Measurements from ENCODE around the gene HSD3B1.

Gene HSD3B1
- total RNA-seq, result 0 reads per million in 9 experiments

DNA sequence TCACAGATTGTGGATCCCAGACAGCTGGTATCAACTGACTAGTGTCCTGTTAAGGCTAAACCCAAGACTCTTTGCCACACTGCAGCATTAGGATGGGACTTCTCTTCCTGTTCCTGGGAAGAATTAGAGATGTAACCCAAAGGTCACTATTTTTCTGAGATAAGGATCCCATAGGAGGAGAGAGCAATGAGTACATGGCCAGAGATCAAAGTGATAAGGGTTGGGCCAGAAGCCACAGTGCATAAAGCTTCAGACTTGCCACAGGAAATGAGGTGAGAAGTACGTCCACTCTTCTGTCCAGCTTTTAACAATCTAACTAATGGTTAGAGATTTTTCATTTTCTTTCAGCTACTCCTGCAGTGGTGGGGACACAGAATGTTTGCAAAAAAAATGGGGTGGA, at the start of gene HSD3B1:
TSS of gene HSD3B1 (plus strand) at position 270 of the 400 bp plus-strand sequence. CDS start 267 bp downstream, outside the sequence.
- Mint-ChIP-seq H3K27me3 (no peaks in the 10 kb centered on the region), H3K9me3 (peaks cover 0 to 7% of the 10 kb centered on the region in 2 donors), H3K4me1 (ENCODE audit: low read depth in 2 of 2) (no peaks in the 10 kb centered on the region), H3K27ac (no peak within 1 kb of the TSS), H3K36me3 (ENCODE audit: insufficient read depth) (no peaks in the 10 kb centered on the region), H3K4me3 (no peak within 1 kb of the TSS)
- ATAC-seq (replicated peaks) (no peak), DNase-seq (no peak)

DNA sequence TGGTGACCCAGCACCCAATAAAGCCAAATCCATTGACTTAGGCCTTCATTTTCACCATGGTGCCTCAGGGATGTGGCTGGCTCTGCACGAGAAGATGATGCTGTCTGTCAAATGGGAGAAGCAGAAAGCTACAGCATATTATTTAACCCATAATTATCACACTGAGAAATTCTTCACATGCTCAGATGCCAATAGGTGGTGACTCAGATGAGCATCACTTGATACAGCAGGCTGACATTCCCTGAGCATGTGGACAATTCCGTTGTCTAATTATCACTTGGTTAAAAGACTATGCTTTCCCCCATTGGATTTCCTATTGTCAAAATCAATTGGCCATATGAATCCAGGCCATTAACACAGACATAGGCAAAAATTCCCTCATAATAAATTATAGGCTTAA, 44.0 kb upstream of the HSD3B1 start:
- DNase-seq (no peak), ATAC-seq (replicated peaks) (no peak)
- Mint-ChIP-seq H3K27me3 (peaks cover 0 to 6% of the 10 kb centered on the region in 2 donors), H3K36me3 (ENCODE audit: insufficient read depth) (no peaks in the 10 kb centered on the region), H3K9me3 (peaks cover 0 to 1% of the 10 kb centered on the region in 2 donors), H3K4me1 (ENCODE audit: low read depth in 2 of 2) (no peaks in the 10 kb centered on the region), H3K4me3 (no peak overlapping the region), H3K27ac (no peak overlapping the region)

DNA sequence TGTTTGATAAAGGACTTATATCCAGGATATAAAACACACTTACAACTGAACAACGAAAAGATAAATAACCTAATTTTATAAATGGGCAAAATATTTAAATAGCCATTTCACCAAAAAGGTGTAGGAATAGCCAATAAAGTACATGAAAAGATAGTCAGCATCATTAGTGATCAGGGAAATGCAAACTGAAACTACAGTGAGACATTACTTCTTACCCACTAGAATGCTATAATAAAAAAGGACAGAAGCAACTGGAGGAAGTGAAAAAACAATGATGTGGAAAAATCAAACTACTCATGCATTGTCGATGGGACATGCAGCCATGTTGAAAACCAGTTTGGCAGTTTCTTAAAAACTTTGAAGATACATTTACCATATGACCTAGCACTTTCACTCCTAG, 43.4 kb upstream of the HSD3B1 start:
- Mint-ChIP-seq H3K9me3 (peaks cover 0 to 1% of the 10 kb centered on the region in 2 donors), H3K27ac (no peak overlapping the region), H3K4me1 (ENCODE audit: low read depth in 2 of 2) (no peaks in the 10 kb centered on the region), H3K36me3 (ENCODE audit: insufficient read depth) (no peaks in the 10 kb centered on the region), H3K4me3 (no peak overlapping the region), H3K27me3 (peaks cover 0 to 6% of the 10 kb centered on the region in 2 donors)
- ATAC-seq (replicated peaks) (no peak), DNase-seq (no peak)

DNA sequence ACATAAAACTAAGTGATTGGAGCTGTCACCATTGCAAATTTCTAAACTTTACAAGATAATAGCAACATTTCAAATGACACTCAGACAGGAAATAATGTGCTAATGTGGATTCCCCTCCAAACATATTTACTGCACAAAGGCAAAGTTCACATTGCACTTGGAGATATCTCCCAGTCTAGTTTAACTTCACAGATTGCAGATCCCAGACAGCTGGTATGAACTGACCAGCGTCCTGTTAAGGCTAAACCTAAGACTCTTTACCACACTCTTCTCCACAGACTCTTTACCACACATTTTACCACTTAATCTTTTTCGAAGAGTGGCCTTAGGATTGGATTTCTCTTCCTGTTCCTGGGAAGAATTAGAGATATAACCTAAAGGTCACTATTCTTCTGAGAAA, 40.6 kb upstream of the HSD3B1 start:
- no peaks in the 10 kb centered on the region for H3K4me1 Mint-ChIP-seq (ENCODE audit: low read depth in 2 of 2)
- peaks cover 11 to 14% of the 10 kb centered on the region in 2 donors for H3K27me3 Mint-ChIP-seq
- ATAC-seq (replicated peaks), result no peak
- no peak for DNase-seq
- H3K36me3 Mint-ChIP-seq (ENCODE audit: insufficient read depth), result no peaks in the 10 kb centered on the region
- no peak overlapping the region for H3K27ac Mint-ChIP-seq
- no peak overlapping the region for H3K4me3 Mint-ChIP-seq
- H3K9me3 Mint-ChIP-seq, result peaks cover 0 to 3% of the 10 kb centered on the region in 2 donors

DNA sequence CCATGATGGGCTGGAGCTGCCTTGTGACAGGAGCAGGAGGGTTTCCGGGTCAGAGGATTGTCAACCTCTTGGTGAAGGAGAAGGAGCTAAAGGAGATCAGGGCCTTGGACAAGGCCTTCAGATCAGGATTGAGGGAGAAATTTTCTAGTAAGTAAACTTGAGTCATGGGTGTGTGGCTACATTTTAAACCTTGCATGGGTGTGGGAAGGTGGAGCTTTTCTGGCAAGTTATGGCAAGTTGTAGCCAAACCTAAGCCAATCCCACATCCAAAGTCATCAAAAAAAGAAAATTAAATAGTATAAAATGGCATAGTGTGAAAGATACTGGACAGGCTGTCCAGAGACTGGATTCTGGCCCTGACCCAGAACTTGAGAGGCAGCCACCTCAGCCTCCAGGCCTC, 39.8 kb upstream of the HSD3B1 start:
- Mint-ChIP-seq H3K4me3 (no peak overlapping the region), H3K27me3 (peaks cover 11 to 18% of the 10 kb centered on the region in 2 donors), H3K4me1 (ENCODE audit: low read depth in 2 of 2) (no peaks in the 10 kb centered on the region), H3K36me3 (ENCODE audit: insufficient read depth) (no peaks in the 10 kb centered on the region), H3K9me3 (peaks cover 0 to 3% of the 10 kb centered on the region in 2 donors), H3K27ac (no peak overlapping the region)
- DNase-seq (no peak), ATAC-seq (replicated peaks) (no peak)

DNA sequence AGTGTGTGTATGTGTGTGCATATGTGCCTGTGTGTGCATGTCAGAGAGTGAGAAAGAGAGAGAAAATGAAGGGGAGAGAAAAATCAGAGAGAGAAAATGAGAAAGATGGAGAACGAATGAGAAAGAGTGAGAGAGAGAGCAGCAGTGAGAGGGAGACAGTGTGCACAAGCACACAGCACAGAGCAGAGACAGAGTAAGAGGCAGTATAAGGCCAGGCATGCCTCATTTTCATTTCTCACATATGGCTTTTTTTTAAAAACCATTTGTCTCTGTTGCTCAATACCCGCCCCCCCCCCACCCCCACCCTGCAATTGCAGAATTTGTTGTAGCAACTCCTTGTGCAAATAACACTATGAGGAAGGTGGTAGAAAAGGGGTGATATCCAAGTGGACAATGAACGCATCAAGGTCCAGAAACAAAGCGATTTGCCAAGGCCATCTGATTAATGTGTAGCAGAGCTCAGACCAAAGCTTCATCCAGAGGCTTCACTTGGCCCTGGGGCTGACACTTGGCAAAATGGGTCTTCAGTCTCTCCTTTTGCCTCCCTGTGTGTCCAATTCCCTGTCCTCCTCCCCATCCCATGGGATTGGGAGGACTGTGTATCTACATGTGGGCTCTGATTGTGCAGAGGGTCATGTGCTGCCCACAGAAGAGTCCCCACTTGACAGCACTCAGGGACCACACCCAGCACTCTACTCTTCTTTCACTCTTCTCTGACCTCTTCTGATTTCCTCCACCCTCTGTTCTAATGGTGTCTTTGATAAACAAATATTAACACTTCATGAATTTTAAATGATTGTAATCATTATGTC, 38.9 kb upstream of the HSD3B1 start:
- ATAC-seq (replicated peaks) (no peak), DNase-seq (no peak)
- H3K4me1 Mint-ChIP-seq (ENCODE audit: low read depth in 2 of 2), result no peaks in the 10 kb centered on the region
- no peaks in the 10 kb centered on the region for H3K36me3 Mint-ChIP-seq (ENCODE audit: insufficient read depth)
- peaks cover 11 to 20% of the 10 kb centered on the region in 2 donors for H3K27me3 Mint-ChIP-seq
- H3K27ac Mint-ChIP-seq, result no peak overlapping the region
- H3K9me3 Mint-ChIP-seq, result peaks cover 0 to 3% of the 10 kb centered on the region in 2 donors
- H3K4me3 Mint-ChIP-seq, result no peak overlapping the region

DNA sequence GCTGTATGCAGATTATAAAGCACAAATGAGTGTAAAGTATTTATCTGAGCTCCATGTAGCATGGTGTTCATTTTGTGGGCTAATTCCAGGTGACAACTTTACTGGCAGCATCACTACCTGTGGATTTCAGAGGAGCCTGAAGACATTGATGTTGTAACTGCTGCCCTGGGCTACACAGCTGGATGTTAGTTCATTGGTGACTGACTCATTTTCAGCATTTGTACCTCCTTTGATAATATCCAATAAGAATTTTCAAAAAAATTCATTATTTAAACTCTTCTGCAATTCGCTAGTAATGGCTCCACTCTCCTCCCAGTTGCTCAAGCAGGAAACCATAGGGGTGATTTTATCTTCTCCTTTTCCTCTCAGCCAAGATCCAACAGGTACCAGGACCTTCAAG, 37.3 kb upstream of the HSD3B1 start:
- no peak for ATAC-seq (replicated peaks)
- Mint-ChIP-seq H3K9me3 (peaks cover 0 to 3% of the 10 kb centered on the region in 2 donors), H3K36me3 (ENCODE audit: insufficient read depth) (no peaks in the 10 kb centered on the region), H3K27me3 (peaks cover 11 to 20% of the 10 kb centered on the region in 2 donors), H3K4me1 (ENCODE audit: low read depth in 2 of 2) (no peaks in the 10 kb centered on the region), H3K4me3 (no peak overlapping the region), H3K27ac (no peak overlapping the region)
- DNase-seq, result no peak

DNA sequence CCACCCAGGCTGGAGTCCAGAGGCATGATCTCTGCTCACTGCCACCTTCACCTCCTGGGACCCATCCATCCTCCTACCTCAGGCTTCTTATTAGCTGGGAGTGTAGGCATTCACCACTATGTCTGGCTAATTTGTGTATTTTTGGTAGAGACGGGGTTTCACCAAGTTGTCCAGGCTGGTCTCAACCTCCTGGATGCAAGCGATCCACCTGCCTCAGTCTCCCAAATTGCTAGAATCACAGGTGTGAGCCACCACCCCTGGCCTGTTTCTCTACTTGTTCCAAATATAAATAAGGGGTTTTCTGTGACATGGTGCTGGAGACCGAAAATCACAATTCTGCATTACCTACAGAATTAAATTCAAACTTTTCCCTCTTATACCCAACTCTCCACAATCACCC, 36.6 kb upstream of the HSD3B1 start:
- Mint-ChIP-seq H3K27me3 (peaks cover 12 to 20% of the 10 kb centered on the region in 2 donors), H3K9me3 (peaks cover 0 to 2% of the 10 kb centered on the region in 2 donors), H3K4me3 (no peak overlapping the region), H3K36me3 (ENCODE audit: insufficient read depth) (no peaks in the 10 kb centered on the region), H3K27ac (no peak overlapping the region), H3K4me1 (ENCODE audit: low read depth in 2 of 2) (no peaks in the 10 kb centered on the region)
- ATAC-seq (replicated peaks), result no peak
- DNase-seq, result no peak

DNA sequence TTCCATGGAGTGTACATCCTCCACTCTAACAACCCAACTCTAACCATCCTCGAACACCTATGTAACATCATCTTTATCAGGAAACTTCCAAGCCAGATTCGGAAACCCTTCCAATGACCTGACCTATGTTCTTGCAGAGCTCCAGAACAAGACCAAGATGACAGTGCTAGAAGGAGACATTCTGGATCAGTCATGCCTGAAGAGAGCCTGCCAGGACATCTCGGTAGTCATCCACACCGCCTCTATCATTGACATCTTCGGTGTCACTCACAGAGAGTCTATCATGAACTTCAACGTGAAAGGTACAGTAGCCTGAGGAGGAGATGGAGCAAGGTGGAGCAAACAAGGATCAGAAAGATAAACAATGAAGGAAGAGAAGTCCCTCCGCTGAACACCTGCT, 36.1 kb upstream of the HSD3B1 start:
- DNase-seq (no peak), ATAC-seq (replicated peaks) (no peak)
- peaks cover 18 to 20% of the 10 kb centered on the region in 2 donors for H3K27me3 Mint-ChIP-seq
- peaks cover 0 to 2% of the 10 kb centered on the region in 2 donors for H3K9me3 Mint-ChIP-seq
- no peaks in the 10 kb centered on the region for H3K36me3 Mint-ChIP-seq (ENCODE audit: insufficient read depth)
- H3K27ac Mint-ChIP-seq, result no peak overlapping the region
- no peaks in the 10 kb centered on the region for H3K4me1 Mint-ChIP-seq (ENCODE audit: low read depth in 2 of 2)
- no peak overlapping the region for H3K4me3 Mint-ChIP-seq

DNA sequence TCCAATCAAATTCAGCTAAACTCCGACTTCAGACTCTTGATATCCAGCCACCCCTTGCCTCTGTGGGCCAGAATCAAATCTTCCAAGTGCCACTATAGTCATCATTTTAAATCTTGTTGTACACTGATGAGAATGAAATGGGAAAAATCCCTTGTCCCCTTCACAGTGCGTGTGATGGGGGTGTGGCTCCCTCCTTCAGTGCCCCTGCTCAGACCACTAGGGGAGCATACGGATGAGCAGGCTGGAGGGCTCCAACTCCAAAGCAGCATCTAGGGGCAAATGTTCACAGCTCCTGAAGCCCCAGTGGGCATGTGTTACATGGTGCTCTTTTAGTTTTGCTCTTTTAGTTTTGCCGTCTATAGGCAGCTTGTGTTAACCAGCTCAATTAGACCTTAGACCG, 35.4 kb upstream of the HSD3B1 start:
- ATAC-seq (replicated peaks), result no peak
- Mint-ChIP-seq H3K9me3 (peaks cover 0 to 2% of the 10 kb centered on the region in 2 donors), H3K4me3 (no peak overlapping the region), H3K36me3 (ENCODE audit: insufficient read depth) (no peaks in the 10 kb centered on the region), H3K27me3 (peaks cover 19 to 20% of the 10 kb centered on the region in 2 donors), H3K27ac (no peak overlapping the region), H3K4me1 (ENCODE audit: low read depth in 2 of 2) (no peaks in the 10 kb centered on the region)
- no peak for DNase-seq

DNA sequence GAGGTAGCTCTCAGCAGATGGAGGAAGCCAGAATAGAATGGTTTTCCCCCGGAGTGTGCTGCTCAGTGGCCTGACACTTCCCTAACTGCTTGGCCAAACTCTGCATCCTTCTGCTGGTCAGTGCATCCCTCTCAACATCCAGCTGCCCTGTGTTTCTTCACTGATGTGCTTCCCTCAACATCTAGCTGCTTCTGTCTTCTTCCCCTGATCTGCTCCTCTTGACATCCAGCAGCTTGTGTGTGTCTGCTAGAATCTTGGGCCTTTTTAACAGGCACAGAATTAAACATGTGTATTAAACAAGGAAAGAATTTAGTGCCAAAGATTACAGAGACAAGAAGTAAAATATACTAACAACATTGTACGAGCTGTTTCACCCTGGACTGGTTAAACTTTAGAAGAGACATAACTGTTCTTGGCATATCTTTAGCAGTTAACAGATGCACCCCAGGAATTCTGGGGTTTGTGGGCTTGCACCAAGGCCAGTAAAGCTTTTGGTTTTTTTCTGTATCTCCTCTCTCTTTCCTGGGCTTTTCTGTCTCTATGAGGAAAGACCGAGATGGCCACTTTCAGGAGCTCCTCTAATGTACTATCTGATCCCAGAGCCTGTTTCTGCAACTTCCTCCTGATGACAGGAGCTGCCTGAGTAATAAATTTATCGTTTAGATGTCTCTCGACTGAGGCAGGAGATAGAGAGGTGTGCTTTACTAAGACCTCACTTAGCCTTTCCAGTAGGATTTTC, 34.8 kb upstream of the HSD3B1 start:
- Mint-ChIP-seq H3K36me3 (ENCODE audit: insufficient read depth) (no peaks in the 10 kb centered on the region), H3K9me3 (peaks cover 0 to 2% of the 10 kb centered on the region in 2 donors), H3K4me3 (no peak overlapping the region), H3K4me1 (ENCODE audit: low read depth in 2 of 2) (no peaks in the 10 kb centered on the region), H3K27ac (no peak overlapping the region), H3K27me3 (peaks cover 19 to 20% of the 10 kb centered on the region in 2 donors)
- ATAC-seq (replicated peaks) (no peak), DNase-seq (no peak)

DNA sequence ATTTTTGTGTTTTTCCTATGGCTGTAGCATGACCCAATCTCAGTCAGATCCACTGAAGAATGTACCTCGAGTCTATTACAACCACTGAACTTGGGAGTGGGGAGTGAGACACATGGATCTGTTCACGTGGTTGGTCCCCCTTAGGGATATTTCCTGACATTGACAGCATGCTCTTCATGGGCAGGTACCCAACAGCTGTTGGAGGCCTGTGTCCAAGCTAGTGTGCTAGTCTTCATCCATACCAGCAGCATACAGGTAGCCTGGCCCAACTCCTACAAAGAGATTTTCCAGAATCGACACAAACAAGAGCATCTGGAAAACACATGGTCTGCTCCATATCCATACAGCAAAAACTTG, 34.2 kb upstream of the HSD3B1 start:
- H3K27me3 Mint-ChIP-seq, result peaks cover 19 to 20% of the 10 kb centered on the region in 2 donors
- peaks cover 0 to 2% of the 10 kb centered on the region in 2 donors for H3K9me3 Mint-ChIP-seq
- H3K4me1 Mint-ChIP-seq (ENCODE audit: low read depth in 2 of 2), result no peaks in the 10 kb centered on the region
- H3K4me3 Mint-ChIP-seq, result no peak overlapping the region
- no peaks in the 10 kb centered on the region for H3K36me3 Mint-ChIP-seq (ENCODE audit: insufficient read depth)
- DNase-seq (no peak), ATAC-seq (replicated peaks) (no peak)
- H3K27ac Mint-ChIP-seq, result no peak overlapping the region

DNA sequence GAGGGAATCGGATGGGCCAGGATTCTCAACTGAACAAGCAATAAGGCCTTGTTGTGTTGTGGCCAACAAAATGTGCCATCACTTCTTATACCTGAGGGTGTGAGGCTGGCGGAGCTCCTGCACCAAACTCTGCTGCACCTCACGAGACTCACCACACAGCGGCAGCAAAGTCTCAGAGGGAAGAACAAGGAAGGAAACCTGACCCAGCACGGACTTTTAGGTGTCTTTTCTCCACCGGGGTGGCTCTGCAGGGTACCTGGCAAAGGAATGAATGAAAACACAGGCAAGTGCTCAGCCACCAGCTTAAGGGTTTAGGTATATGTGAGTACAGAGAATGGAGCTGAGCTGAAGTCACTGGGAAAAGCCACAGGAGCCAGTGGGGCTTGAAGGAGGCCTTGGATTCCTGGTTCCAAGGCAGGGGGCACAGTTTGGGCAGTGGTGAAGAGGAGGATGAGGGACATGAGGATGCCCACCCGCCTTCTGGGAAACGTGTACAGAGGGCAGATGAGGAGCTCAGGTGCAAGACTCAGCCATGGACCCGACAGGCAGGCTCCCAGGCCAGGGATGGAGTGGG, 31.1 kb upstream of the HSD3B1 start:
- H3K27ac Mint-ChIP-seq, result no peak overlapping the region
- DNase-seq, result no peak

More for the DNA sequence above, 31.1 kb upstream of the HSD3B1 start:
- Mint-ChIP-seq H3K36me3 (ENCODE audit: insufficient read depth) (no peaks in the 10 kb centered on the region), H3K4me1 (ENCODE audit: low read depth in 2 of 2) (no peaks in the 10 kb centered on the region), H3K27me3 (peaks cover 11 to 13% of the 10 kb centered on the region in 2 donors), H3K9me3 (no peaks in the 10 kb centered on the region), H3K4me3 (no peak overlapping the region)
- ATAC-seq (replicated peaks), result no peak
